GM19238 (cell line): Measurements from ENCODE around the gene MX2.

Experiments used
- DNase-seq: peaks from one replicate; pipeline ENCODE4 v3.0.0; 2011; ENCODE audit warnings: low spot score; ENCODE audit not compliant: insufficient read length

Gene MX2

DNA sequence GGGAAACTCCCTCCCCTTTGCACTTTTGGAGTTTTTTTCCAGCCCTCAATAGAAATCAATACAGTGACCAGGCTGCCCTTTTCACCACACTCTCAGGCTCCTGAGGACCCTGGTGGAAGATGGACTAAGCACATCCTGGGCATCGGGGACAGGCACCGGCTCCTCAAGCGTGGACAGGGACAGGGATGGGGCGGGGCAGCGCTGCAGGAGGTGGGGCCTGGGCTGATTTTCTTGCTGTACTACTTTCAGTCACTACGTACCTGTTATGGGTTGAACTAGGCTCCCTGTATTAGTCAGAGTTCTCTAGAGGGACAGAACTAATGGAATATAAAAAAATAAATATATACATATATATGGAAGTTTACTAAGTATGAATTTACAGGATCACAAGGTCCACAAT is 2.5 kb downstream of the MX2 start:
- DNase-seq = no peak

DNA sequence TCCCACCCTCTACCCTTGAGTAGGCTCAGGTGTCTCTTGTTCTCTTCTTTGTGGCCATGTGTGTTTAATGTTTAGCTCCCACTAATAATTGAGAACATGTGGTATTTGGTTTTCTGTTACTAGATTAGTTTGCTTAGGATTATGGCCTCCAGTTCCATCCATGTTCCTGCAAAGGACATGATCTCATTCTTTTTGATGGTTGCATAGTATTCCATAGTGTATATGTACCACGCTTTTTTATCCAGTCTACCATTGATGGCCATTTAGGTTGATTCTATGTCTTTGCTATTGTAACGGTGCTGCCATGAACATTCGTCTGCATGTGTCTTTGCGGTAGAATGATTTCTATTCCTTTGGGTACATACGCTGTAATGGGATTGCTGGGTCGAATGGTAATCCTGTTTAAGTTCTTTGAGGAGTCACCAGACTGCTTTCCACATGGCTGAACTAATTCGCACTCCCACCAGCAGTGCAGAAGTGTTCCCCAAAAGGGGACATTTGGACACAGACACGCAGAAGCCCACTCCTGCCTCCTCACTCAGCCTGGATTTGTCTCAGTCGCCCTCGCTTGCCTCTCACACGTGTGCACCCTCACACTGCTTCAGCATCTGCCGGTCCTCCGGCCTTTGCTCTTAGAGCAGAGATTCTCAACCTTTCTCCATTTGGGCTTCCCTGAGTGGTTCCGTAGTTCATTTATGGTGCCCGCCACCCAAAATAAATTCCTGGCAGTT is 3.7 kb downstream of the MX2 start:
- DNase-seq = no peak

DNA sequence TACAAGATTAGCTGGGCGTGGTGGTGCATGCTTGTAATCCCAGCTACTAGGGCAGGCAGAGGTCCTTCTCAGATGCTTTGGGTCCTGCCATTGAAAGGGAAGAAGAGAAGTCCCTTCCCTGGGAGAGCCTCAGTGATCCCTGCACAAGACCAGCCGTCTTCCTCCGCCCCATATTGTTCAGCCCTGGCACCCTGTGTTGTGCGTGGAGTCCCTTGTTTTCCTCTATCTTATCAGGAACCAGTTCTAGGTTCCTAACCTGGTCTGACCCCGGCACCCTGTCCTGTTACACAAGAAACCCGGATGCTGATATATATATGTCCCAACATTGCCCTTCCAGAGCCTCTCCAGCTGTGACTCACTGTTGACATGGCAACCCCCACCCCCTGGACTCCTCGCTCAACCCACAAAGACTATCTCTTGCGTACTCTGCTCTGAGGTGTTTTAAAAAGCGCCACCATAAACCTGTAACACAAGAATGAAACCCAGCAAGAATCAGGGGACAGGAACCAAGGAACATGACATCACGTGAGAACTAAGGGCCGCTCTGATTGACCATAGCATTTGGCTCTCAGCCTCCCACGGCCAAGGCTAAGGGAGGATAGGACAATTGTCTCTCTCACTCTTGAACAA is 4.8 kb downstream of the MX2 start:
- DNase-seq = peak; percentile 37

DNA sequence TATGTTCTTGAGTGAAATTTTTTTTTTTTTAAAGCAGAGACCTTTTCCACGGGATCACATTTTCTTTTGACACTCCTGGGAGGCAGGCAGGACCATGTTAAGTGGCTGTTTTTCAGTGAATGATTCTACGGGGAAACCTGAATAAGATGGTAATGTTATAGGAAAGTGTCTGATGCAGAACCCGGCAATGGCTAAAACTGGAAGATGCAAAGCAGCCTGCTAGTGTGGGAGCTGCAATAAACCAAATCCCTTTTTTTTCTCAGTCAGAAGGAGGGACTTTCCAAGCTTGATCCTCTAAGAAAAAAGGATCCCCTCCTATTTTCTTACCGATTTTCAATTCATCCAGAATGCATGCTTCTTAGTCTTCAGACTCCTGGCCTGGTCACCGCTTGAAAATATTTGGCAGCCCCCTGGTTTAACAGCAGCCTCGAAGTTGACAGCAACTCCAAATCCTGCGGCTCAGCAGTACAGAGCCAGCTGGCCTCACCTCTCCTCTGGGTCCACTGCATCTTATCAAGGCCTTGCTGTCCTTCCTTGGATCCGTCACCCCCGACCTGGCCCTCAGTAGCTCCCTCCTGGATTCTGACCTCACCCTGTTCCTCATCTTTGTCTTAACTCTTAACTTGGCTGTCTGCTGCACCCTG is 5.6 kb downstream of the MX2 start:
- DNase-seq = no peak

DNA sequence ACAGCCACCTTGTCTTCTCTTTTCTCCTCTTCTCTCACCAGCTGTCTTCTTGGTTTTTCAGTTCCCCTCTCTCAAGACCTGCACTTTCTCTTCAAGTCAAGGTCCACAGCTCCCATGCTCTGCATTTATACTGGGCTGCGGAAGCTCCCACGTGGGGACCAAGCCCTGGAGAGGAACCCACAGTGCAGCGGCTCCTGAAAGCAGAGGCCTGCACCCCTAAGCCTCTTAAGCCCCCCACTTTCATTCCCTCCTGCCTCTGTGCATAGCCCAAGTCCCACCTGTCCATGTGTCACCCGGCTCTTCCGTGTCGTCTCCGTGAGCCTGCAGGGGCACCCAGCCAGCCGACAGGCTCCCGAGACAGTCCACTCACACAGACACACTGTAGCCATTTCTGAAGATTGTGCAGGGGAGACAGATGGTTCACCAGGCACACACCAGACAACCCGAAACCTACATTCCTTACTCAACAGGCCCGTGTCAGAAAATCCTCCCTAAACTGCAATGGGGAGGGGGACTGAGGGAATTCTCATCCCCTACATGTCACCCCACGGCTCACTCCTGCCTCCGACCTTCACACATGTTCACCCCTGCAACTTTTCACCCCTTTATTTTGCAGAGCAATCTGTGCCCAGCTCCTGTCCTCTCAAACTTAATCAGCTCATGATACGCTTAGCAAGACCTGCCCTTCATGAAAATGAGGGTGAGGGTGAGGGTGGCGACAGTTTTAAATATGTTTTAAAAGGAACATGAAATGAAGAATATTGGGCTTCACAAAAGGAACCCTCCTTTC is 6.3 kb downstream of the MX2 start:
- DNase-seq = peak; percentile 80

DNA sequence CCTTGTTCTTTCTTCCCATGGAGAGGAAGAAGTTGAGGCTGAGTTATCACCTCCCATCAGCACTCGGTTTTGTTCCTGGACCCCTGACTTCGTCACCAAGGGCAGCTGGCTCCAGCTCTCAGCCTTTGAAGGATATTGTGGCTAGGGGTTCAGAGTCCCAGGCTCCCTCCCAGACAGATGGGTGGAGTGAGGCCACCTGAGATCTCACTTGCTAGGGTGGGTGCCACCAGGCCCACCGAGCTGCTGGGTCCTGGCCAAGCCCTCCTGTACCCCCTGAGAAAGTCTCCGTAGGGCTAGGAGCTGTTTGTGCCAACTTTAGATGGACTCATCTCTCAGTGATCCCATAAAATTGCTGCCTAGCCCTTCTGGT is 6.9 kb downstream of the MX2 start:
- DNase-seq = no peak

DNA sequence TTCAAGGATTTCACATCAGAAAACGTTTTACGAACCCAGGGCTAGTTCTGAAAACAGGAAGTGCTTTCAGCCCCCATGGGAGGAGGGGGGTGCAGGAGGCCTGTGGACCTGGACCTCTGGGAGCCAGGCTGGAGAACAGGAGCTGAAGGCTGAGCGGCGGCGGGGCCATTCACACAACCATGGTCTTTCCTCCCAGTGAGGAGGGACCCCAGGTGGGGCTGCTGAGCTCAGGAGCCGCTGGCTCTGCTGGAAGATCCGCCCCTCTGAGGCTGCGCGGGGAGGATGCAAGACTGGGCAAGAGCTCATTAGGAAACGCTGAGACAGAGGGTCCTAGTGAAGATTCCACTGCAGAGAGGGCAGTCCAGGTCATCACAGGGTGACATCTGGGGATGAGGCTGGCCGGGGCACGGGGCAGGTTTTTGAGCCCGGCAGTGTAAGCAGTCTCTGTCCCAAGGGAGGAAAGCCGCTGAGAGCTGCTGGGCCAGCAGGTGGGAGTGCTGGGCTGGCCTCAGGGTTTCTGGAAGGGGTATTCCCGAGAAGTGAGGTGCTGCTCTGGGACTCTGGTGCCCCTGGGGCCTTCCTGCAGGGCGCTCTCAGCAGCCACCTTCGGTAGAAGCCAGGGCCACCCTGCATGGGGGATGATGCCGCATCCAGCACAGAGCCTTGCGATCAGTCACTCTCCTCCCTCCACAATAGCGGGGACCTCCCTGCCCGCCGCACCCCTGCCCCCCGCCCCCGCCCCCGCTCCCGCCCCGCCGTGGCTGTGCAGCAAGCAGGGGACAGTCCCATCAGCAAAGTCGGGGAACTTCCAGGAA is 7.5 kb downstream of the MX2 start:
- DNase-seq = peak; percentile 54

DNA sequence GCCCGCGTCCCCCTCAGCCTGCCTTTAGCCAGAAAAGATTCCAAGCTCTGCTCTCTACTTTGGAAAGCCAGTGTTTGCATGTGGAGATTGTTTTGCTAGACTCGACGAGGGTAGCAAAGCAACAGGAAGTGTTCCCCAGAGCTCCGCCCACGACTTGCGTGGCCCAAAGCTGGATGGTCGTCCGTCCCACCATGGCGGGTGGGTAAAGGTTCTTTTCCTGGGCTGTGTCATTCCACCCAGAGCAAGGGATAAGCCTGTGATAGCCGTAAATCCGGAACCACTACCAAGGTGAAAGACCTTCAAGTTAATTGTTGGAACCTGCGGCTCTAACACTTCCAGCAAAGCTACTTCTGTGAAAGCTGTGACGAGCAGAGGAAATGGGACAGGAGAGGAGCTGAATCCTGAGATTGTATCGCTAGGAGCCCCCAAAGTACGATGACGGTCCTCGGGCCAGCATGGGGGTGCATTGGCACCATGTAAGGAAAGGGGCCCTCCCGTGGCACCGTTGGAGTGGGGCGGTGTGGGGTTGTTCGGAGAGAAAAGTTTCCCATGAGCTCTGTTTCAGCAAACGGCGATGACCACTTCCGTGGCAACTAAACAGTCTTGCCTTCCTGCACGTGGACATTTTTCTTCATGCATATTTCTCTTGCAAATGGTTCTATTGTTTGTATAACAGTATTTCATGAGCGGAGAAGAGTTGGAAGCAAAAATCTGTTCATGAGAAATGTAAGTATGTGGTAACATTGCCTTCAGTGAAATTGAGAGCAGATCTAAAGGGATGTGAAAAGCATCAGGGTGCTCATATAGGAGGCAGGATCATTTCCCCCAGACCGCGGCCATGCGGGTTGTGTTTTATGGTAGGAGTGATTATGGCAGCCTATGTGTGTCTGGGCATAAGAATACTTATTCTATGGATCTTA is 8.4 kb downstream of the MX2 start:
- DNase-seq = peak; percentile 33

DNA sequence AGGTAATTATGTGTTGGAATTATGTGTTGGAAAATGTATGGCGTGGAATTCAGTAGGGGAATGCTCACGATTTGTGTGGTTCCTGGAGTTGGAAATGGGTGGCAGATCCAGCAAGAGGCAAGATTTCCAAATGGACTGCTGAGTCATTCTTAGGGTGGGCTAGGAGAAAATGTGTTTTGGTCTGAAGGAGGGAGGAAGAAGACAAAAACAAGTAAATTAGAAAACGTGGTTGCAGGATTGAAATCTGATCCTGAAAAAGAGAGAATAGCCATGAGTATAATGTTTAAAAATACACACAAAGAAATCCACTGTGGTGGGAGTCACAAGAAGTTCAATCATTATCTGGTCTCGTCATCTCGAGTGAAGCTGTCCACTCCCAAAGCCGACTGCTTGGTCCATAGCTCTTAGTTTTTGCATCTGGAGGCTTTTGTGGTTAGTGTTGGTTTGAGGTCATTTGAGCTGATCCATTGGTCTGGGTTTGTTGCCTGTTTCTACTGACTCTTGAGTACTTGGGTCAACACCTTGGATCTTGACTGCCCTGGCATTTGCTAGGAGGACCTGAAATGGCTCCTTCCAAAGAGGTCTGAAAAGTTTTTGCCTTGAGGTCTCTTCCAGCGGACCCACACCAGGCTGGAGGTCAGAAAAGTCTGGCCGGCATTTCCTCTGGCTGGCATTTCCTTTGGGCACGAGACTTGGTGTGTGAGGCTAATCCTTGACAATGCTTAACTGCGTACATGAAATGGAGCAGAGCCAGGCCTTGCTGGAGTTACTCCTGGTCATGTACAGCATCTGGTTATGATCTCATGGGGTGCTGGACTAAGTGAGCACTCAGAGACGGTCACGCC is 9.2 kb downstream of the MX2 start:
- DNase-seq = no peak

DNA sequence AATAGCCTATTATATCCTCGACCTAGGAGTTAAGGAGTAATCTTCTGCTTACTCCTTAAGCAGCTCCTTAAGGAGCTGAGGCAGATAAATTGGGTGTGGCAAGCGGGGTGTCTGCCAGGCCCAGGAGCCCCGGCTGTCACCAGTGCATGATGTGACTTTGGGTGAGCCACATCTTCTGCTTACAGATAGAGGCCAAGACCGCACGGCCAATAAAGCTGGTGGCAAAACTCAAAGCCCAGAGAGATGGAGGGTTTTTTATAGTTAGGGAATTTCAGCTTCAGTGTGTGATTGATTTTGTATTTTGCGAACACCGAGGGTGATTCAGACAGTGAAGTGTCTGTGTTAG is 9.8 kb downstream of the MX2 start:
- no peak for DNase-seq

DNA sequence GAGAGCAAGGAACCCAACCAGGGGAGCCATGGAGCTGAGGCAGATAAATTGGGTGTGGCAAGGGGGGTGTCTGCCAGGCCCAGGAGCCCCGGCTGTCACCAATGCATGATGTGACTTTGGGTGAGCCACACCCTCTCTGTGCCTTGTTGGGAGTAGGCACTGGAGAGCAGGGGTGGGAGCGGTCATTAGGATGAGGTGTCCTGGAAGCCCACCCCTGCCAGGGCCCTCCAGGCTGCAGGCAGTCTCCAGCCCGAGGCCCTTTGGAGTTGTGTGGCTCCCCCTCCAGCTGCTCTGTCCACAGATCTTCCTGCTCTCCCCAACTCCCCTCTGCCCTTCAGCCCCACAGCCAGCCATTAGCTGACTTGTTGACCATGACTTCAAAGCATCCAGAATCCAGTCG is 11.4 kb downstream of the MX2 start:
- DNase-seq = no peak

DNA sequence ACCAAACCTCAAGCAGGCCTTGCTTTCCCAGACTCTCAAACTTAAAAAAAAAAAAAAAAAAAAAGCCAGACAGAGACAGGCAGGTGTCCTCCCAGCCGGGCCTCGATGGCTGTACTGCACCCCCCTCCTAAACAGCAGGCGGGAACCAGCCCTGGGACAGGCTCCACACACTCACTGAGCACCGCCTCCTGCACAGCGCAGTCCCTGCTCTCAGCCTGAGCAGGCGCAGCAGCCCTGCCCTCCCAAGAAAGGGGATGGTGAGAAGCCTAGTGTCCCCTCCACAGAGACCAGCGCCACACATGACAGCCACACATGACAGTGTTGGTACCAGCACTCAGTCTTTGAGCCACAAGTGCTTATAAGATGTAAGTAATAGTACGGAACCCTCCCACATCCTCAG is 11.9 kb downstream of the MX2 start:
- no peak for DNase-seq

DNA sequence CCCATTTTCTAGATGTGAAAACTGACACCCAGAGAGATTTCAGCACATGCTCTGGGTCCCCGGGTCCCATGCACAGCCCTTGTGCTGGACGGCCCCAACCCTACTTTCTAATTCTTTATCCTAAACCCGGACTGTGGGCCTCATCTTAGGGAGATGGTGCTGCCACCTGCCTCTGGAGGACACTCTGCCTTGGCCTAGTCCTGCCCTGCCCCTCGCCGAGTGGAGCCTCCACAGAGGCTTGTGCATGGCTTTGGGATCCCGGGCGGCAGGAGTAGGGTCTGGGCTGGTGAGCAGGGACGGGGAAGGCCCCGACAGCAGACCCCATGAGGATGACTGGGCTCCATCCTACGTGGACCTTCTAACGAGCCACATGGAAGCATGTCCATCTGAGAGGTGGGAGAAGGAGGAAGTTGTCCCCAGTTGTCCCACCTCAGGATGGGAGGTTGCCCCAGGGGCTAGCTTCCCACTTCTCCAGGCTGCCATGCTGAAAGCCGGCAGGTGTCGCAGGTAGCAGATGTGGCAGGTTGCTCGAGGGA is 12.4 kb downstream of the MX2 start:
- no peak for DNase-seq

DNA sequence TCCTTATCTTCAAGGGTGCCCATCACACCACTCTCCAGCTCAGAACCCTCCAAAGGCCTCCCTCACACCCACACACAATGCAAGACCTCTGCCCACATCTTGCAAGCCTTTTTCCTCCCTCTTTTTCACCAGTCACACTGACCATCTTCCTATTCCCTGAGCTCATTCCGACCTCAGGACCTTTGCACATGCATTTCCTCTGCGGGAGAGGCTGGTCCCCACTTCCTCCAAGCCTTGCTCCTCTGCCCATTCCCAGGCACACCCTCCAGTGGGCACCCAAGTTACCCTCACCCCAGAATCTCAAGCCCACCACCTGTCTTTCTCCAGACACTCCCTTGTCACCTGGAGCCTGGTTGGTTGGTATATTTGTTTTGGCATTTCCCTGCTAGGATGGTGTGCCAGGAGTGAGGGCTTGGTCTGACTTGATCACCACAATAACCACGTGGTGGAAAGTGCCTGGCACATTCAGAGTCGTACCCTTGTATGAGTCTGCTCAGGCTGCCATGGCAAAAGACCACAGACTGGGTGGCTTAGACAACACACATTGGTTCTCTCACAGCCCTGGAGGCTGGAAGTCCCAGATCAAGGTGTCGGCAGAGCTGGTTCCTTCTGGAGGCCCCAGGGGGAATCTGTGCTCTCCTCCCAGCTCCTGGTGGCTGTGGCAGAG is 13.2 kb downstream of the MX2 start:
- DNase-seq = no peak

DNA sequence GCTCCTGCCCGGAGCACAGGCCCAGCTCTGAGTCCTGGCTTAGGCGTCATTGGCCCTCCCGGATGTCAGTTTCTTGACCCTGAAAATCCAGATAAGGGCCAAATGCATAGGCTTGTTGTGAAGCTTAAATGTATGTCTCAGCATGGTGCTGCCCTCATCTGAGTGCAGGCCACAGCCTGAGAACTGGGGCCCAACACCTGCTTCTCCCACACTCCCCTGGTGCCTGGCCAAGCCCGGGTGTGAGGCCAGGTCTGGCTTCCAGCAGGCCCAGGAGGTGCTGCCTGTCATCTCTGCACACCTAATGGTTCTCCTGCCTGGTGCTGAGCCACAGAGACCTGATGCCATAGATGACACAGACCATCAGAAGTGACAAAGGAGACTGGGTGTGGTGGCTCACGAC is 14.0 kb downstream of the MX2 start:
- no peak for DNase-seq

DNA sequence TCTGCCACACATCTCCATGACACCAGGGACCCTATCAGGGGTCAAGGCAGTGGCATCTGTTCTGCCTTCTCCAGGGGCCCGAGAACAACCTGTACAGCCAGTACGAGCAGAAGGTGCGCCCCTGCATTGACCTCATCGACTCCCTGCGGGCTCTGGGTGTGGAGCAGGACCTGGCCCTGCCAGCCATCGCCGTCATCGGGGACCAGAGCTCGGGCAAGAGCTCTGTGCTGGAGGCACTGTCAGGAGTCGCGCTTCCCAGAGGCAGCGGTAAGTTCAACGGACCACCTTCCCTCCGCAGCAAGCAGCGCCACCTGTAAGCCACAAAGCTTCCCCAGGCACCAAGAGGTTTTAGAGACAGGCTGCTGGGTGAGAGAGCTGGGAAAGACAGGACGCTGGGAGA is 15.9 kb downstream of the MX2 start:
- no peak for DNase-seq

DNA sequence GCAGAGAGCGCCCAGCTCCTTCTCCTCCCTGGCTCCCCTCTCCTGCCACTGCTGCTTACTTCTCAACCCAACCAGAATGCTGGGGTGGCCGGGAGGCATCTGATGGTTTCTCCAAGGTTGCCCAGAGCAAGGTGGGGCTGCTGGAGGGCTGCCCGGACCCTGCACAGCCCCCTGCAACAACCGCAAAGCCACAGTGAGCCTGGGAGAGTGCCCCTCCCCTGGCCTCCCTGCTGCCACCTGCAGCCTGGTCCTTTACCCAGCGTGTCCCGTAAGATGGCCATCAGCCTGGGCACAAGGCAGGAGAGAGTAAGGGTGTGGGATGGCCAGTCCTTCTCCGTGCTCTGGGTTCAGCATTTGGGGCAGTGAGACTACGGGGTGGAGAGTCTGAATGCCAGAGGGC is 17.0 kb downstream of the MX2 start:
- DNase-seq = no peak

DNA sequence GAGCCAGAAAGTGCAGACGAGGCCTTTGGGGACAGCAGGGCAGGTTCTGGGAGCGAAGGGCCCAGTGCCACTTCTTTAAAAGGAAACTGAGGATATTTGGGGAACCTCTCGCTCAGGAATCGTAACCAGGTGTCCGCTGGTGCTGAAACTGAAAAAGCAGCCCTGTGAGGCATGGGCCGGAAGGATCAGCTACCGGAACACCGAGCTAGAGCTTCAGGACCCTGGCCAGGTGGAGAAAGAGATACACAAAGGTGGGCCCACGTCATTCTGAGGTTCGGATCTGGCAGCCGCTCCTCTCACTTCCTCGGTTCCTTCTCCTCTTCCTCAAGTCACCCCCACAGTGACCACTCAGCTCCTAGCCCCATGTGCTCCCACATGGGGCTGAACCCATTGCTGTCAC is 18.1 kb downstream of the MX2 start:
- no peak for DNase-seq

DNA sequence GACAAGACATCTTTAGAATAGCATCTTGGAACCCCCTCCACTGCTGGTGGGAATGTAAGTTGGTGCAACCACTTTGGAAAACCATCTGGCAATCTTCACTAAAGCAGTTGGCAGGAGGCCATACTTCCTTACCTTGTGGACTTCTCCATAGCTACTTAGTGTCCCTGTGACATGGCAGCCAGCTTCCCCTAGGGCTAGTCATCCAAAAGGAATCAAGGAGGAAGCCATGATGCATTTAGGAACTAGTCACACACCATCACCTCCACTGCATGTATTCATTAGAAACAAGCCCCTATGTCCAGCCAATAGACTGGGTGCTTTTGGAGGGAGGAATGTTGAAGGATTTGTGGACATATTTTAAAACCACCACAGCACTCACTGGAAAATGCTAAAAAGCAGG is 19.9 kb downstream of the MX2 start:
- DNase-seq = no peak
